ENCODE results near the gene ELN.

DNA sequence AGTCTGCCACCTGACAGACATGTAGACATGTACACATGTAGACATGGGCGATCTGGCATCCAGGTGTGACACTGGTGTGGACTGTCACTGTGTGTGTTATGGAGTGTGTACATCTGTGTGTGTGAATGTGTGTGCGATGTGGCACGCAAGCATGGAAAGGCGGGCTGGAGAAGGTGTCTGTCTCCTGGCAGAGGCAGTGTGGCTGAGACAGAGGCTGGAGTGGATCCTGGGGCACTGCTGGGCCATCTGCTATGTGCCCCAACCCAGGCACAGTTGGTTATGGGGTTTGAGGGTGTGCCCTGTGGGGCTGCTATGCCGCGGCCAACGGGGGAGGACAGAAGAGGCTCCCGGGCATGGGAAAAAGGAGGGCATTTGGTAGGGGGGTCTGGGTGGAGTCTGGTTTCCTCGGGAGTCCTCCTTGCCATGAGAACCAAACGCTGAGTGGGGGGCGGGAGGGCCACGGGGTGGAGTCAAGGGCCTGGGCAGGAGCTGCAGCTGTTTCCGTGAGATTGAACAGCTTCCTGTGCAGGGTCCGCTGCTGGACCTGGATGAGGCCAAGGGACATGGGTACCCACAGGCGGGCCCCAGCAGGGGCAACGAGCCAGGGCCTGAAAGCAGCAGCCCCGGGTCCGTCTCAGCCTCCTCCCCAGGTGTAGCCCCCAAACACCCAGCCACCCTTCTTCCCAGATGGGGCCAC is 1.3 kb downstream of the ELN start:
- TF ChIP-seq, protein P1, sequence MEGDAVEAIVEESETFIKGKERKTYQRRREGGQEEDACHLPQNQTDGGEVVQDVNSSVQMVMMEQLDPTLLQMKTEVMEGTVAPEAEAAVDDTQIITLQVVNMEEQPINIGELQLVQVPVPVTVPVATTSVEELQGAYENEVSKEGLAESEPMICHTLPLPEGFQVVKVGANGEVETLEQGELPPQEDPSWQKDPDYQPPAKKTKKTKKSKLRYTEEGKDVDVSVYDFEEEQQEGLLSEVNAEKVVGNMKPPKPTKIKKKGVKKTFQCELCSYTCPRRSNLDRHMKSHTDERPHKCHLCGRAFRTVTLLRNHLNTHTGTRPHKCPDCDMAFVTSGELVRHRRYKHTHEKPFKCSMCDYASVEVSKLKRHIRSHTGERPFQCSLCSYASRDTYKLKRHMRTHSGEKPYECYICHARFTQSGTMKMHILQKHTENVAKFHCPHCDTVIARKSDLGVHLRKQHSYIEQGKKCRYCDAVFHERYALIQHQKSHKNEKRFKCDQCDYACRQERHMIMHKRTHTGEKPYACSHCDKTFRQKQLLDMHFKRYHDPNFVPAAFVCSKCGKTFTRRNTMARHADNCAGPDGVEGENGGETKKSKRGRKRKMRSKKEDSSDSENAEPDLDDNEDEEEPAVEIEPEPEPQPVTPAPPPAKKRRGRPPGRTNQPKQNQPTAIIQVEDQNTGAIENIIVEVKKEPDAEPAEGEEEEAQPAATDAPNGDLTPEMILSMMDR (IDR thresholded peaks at IDR 0.05), result no peak
- TF ChIP-seq EP300 (IDR thresholded peaks at IDR 0.05), result no peak
